Right lung (tissue), 5 donors: ENCODE data around the gene ZNF784. TPM values are rescaled to one million over a fixed set of nuclear protein-coding genes. Genes with fewer than 3 reads are reported as not detected.
"Not testable (repeated sequence)": the region's sequence is repeated elsewhere in the genome, so short reads cannot be mapped to it uniquely, and the experiment has no call there.

Source experiments
- DNase-seq, 2 donors: peaks; one replicate each; pipeline ENCODE4 v3.0.0-alpha.2; 2013
- polyA plus RNA-seq, 5 donors: library from polyadenylated mRNA; unstranded; fragments of 120-200 nt; gene quantifications; one replicate each; pipeline versions ENCODE4 v1.2.1 to v1.2.3, GENCODE V29; 2013; ENCODE audit warnings: inconsistent platforms in 1 of 5, low replicate concordance in 1 of 5; ENCODE audit not compliant: insufficient read length in 5 of 5, insufficient read depth in 1 of 5

The ZNF784 gene
- polyA plus RNA-seq, 5 donors, result 7.8 to 11.6 (median 8.8) TPM

DNA sequence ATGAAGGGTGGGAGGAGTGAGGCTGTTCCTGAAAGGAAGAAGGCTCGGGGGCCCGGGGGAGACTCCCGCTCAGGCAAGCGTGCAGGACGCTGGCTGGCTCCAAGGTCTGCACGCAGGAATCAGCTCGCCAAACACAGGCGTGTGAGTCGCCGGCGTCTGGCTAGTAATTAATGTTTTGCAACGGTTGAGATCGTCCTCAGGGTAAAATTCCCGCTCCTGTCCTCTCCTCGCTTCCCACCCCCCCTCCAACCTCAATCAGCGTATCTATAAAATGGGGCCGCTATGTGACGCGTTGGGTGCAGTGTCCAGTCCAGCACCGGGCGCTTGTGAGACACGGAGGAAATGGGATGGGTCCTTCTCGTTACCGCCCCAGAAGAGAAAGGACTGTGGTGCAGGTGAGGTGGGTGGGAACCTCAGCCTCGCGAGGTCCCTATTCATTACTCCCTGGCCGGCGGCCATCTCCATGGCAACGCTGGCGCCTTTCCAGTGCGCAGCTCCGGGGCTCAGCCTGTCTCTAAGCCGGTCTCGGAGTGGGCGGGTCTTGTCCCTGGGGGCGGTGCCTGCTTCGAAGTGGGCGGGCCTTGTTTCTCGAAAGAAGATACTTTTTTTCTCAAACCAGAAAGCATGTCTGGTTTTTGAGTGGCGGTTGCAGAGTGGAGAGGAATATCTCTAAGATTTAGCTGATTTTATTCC, 37.2 kb downstream of the ZNF784 start:
- DNase-seq, result peak; percentile 89

DNA sequence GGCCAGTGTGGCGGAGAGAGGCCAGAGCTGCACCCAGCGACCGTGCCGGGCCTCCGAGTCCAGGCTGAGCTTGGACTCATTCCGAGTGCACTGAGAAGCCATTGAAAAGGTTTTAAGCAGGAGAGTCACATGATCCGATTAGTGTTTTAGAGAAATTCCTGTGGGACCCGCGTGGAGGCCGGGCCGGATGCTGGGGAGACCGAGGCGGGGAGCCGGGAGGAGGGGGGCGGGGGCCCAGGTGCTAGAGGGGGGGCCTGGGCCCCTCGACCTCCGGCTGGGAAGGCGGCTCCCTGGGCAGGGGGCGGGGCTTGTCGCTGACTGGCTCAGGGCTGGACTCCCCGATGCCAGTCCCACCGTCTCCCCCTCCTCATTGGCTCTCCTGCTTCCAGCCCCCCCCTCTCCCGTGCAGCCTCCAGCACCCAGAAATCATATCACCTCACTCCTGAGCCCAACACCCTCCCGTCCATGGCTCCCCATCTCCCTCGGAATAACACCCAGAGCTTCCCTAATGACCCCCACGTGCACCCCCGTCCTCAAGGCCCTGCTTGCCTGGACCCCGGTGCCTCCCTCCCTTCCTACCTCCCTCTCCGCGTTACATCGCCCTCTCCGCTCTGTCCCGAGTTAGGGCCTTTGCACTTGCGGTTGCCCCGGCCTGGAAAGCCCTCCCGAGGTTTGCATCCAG, 38.6 kb downstream of the ZNF784 start:
- peak; percentile 73 to 80 for DNase-seq

DNA sequence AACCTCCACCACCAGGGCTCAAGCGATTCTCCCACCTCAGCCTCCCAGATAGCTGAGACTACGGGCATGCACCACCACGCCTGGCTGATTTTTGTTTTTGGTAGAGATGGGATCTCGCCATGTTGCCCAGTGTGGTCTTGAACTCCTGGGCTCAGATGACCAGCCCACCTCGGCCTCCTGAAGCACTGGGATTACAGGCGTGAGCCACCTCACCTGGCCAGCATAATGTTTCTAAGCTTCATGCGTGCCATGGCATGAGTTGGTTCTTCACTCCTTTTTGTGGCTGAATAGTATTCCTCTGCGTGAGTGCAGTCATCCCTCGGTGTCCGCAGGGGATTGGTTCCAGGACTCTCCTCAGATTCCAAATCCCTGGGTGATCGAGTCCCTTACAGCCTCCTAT, 39.5 kb downstream of the ZNF784 start:
- DNase-seq, result no peak

DNA sequence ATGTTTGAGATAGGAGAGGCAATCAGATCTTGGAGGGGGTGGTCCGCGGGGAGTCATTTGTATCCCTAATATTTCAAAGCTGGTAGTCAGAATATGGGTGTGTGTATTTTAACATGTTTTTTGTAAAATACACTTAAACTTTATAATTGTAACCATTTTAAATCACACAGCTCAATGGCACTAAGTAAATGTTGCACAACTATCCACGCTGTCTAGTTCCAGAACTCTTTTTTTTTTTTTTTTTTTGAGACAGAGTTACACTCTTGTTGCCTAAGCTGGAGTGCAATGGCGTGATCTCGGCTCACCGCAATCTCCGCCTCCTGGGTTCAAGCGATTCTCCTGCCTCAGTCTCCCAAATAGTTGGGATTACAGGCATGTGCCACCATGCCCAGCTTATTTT, 40.5 kb downstream of the ZNF784 start:
- not testable (repeated sequence) for DNase-seq

DNA sequence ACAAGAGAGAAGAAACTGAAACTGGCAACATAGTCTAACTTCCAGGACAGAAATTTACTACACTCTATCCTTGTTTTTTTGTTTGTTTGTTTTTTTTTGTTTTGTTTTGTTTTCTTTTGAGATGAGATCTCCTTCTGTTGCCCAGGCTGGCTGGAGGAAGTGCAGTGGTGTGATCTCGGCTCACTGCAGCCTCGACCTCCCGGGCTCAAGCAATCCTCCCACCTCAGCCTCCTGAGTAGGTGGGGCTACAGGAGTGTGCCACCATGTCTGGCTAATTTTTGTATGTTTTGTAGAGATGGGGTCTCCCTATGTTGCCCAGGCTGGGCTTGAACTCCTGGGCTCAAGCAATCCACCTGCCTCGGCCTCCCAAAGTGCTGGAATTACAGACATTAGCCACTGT, 42.1 kb downstream of the ZNF784 start:
- DNase-seq, result not testable (repeated sequence)

DNA sequence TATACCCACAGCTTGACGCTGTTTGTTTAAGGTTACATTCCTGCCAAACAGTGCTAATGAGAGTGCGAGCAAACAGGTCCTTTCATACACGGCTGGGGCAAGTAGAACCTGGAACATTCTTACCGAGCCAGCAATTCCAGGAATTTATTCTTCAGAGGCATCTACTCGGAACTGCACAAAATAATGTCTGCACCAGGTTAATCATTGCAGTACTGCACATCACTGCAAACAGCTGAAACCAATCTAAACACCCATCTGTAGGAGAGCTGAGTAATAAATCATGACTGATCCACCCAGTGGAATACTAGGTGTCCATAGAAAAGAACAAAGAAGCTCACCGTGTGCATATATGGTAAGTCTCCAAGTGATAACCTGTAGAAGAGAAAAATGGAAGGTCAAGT, 42.5 kb downstream of the ZNF784 start:
- no peak for DNase-seq

DNA sequence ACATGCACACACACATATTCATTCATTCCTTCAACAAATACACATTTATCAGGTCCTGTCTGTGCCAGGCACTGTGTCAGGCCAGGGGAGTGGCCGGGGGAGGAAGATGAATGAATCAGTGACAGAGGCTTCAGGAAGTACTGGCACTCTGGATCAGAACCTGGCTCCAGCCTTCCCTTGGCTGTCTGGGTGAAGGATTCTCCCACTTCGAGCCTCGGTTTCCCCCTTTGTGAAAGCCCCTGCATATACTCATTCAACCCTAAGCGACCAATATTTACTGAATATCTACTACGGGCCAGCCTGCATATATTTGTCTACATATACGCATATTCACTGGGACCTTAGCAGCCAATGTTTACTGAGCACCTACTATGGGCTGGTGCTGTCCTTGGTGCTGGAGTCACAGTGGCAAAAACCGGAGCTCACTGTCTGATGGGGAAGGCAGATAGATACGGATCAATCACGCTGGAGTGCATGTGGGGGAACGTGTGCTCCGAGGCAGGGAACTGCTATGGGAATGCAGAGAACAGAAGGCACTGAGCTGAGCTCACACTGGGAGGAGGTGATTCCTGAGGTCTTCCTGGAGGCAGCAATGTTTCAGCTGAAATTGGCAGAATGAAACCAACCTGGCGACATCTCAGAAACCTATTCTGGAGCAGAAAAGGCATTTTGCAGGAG, 43.1 kb downstream of the ZNF784 start:
- no peak for DNase-seq

DNA sequence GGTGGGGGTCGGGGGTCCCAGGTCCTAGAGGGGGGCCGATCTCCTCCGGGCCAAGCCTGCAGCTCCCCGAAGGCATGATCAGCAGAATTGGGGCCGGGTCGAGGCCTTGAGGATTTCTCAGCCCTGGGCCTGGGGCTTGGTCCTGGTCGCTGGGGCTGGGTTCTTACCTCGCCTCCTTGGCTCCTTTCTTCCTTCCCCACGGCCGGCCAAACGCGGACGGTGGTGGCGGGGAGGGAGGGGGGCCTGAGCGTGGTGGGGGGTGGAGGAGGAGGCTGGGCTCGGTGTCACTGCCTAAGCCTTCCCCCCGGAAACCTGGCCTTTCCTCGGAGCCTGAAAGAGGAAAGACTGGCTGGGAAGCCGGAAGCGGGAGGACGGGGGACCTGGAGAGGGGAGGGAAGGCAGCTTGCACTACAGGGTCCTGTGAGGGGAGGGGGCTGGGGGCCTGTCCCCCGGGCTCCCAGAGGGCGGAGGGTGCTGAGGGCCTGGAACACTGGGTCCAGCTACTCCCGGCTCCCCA, 43.7 kb downstream of the ZNF784 start, which contains the start of gene ZNF579:
Gene ZNF579 (minus strand): TSS at position 221 of the 517 bp plus-strand sequence. CDS start 1,209 bp downstream, outside the sequence.
- DNase-seq, result peak; percentile 80 to 84

DNA sequence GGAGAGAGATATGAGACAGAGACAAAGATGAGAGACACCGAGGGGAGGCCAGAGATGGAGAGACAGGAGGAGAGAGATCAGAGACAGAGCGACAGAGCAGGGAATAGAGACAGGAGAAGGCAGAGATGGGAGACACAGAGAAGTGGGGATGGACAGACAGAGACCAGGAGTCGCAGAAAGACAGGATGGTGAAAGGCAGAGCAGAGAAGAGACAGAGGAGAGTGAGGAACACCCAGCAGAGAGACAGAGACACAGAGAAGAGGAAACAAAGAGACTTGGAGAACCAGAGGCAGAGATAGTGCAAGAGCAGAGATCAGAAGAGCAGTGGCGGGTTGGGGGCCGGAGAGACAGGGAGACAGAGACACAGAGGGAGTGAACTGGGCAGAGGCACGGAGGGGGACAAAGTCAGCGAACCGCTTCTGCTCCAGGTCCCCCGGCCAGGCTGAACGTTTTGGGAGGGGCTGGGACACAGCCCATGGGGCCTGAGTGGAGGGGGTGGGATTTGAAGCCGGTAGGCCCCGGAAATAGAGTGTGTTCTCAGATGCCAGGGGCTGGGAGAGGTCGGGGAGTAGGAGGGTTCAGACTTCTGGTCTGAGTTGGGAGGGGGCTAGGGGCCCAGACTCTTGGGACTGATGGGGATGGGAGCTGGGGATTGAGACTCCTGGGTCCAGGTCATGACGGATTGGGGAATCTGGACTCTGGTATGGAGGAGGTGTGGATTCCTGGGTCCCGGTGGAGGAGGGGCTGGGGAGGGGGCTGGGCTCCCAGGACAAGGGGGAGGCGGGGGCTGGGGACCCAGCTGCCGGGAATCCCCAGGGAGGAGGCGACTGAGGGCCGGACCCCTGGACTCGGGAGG, 44.4 kb downstream of the ZNF784 start:
- no peak for DNase-seq

DNA sequence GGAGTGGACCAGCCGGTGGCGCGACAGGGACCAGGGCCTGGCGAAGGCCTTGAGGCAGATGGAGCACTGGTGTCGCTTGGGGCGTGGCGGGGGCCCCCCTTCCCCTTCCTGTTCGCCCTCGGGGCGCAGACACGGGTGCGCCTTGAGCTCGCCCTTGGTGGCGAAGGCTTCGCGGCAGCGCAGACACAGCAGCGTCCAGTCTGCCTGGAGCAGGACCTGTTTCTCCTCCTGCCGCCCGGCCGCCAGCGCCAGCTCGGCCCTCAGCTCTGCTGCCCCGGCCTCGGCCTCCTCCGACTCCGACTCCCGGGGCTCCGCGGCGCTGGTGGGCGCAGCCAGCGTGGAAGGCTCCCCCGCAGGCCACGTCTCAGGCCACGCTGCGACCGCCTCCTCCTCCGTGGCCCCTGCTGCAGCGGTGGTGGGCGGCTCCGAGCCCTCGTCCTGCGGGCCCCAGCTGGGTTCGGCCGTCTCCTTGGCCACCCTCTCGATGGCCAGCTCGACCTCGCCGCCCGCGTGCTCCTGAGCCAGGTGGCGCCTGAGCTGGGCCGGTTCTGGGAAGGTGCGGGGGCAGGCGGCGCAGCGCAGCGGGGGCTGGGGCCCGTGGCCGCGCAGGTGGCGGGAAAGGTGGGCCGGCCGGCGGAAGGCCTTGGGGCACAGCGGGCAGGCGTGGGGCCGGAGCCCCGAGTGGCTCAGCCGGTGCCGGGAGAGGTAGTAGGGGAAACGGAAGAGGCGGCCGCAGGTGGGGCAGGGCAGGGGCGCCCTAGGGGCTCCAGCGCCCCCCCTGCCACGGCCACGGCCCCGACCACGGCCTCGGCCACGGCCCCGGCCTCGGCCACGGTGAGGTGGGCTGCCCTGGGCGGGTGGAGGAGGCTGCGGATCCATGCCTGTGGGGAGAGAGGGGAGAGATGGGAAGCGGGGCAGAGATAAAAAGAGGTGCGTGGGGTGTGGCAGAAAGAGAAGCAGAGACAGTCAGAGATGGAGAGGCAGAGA, 45.3 kb downstream of the ZNF784 start:
- no peak for DNase-seq

DNA sequence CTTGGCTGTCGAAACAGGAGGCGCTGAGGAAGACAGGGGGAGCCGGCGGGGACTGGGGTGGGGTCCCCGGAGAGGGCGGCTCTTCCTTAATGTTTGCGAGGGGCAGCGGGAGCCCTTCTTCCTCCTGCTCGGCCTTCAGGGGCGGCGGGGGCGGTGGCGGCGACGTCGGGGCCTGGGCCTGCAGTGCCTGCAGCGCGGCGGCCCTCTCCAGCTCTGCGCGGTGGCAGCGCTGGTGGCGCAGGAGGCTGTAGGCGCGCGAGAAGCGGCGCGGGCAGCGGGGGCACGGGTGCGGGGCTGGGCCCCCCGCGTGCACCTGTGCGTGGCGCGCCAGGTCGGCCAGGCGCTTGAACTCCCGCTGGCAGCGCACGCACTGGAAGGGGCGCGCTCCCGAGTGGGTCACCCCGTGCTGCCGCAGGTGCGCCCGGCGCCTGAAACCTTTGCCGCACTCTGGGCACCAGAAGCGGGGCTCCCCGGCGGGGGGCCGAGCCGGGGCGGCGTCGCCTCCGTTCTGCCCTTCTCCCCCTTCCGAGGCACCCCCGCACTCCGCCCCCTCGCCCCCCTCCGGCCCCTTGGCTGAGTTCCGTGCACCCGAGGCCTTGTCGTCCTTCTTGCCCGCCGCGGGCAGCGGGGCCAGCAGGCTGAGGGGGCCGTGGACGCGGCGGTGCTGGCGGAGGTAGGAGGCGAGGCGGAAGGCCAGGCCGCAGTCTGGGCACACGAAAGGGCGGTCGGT, 46.2 kb downstream of the ZNF784 start:
- no peak for DNase-seq

DNA sequence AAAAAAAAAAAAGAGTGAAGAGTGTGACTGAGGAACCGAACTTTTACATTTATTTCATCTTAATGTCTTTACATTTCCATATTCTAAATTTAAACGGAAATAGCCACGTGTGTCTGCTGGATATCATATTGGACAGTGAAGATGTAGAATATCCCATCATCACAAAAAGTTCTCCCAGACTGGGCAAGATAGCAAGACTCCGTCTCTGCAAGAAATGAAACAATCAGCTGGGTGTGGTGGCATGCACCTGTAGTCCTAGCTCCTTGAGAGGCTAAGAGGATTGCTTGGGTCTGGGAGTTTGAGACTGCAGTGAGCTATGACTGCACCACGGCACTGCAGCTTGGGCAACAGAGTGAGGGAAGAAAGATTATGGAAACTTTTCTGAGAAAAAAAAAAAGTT, 47.6 kb downstream of the ZNF784 start:
- no peak for DNase-seq

DNA sequence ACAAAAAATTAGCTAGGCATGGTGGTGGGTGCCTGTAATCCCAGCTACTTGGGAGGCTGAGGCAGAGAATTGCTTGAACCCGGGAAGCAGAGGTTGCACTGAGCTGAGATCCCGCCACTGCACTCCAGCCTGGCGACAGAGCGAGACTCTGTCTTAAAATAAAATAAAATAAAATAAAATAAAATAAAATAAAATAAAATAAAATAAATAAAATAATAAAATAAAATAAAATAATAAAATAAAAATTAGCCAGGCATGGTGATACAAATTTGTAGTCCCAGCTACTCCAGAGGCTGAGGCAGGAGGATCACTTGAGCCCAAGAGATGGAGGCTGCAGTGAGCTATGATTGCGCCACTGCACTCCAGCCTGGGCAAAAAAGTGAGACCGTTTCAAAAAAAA, 50.4 kb downstream of the ZNF784 start:
- not testable (repeated sequence) for DNase-seq

Other genes with a start within 250 kb of the ZNF784 start
- 10 to 100 TPM in 2 of 5 donors, 1 to 10 TPM in 2, under 1 TPM in 1; 0.93 to 13.6 (median 6.6) TPM for gene TMEM190, start 247.7 kb downstream of the ZNF784 start, polyA plus RNA-seq
- gene TMEM238, start 240.3 kb downstream of the ZNF784 start, polyA plus RNA-seq, result 1 to 10 TPM in 2 of 5 donors, under 1 TPM in 3; 0.23 to 2.3 (median 0.77) TPM
- 1,000 to 10,000 TPM in 4 of 5 donors, 100 to 1,000 TPM in 1; 947 to 1,993 (median 1,238) TPM for gene RPL28, start 238.6 kb downstream of the ZNF784 start, polyA plus RNA-seq
- gene UBE2S, start 216.8 kb downstream of the ZNF784 start, polyA plus RNA-seq, result 10 to 100 TPM; 32.8 to 53.3 (median 35.3) TPM
- under 1 TPM; 0.16 to 0.23 (median 0.18) TPM for gene SHISA7, start 181.3 kb downstream of the ZNF784 start, polyA plus RNA-seq
- 10 to 100 TPM; 21.5 to 53.9 (median 25.7) TPM for gene ISOC2, start 162.9 kb downstream of the ZNF784 start, polyA plus RNA-seq
- not detected for gene C19orf85, start 159.8 kb downstream of the ZNF784 start, polyA plus RNA-seq
- 1 to 10 TPM; 2.0 to 7.0 (median 2.2) TPM for gene ZNF628, start 147.9 kb downstream of the ZNF784 start, polyA plus RNA-seq
- 10 to 100 TPM; 28.6 to 60.8 (median 42.3) TPM for gene NAT14, start 139.4 kb downstream of the ZNF784 start, polyA plus RNA-seq
- 10 to 100 TPM in 1 of 5 donors, 1 to 10 TPM in 4; 3.1 to 15.6 (median 8.8) TPM for gene SSC5D, start 136.1 kb downstream of the ZNF784 start, polyA plus RNA-seq
- gene SBK2, start 87.4 kb downstream of the ZNF784 start, polyA plus RNA-seq, result under 1 TPM in 1 of 5 donors, not detected in 4; 0.41 TPM
- 1 to 10 TPM in 1 of 5 donors, under 1 TPM in 4; 0.55 to 1.2 (median 0.73) TPM for gene SBK3, start 79.0 kb downstream of the ZNF784 start, polyA plus RNA-seq
- gene ZNF579, start 43.7 kb downstream of the ZNF784 start, polyA plus RNA-seq, result 10 to 100 TPM in 4 of 5 donors, 1 to 10 TPM in 1; 10.0 to 20.2 (median 13.7) TPM
- 10 to 100 TPM; 16.3 to 24.9 (median 19.1) TPM for gene FIZ1, start 25.0 kb downstream of the ZNF784 start, polyA plus RNA-seq
- 10 to 100 TPM in 1 of 5 donors, 1 to 10 TPM in 4; 6.0 to 11.8 (median 6.1) TPM for gene ZNF524, start 24.3 kb downstream of the ZNF784 start, polyA plus RNA-seq
- gene ZNF865, start 18.9 kb downstream of the ZNF784 start, polyA plus RNA-seq, result 10 to 100 TPM in 1 of 5 donors, 1 to 10 TPM in 4; 5.3 to 15.5 (median 7.9) TPM
- gene ZNF580, start 16.4 kb upstream of the ZNF784 start, polyA plus RNA-seq, result 10 to 100 TPM; 32.1 to 56.3 (median 38.3) TPM
- 10 to 100 TPM; 23.0 to 36.0 (median 29.5) TPM for gene ZNF581, start 19.1 kb upstream of the ZNF784 start, polyA plus RNA-seq
- gene CCDC106, start 23.6 kb upstream of the ZNF784 start, polyA plus RNA-seq, result 10 to 100 TPM; 11.2 to 19.3 (median 13.7) TPM
- gene U2AF2, start 30.5 kb upstream of the ZNF784 start, polyA plus RNA-seq, result 100 to 1,000 TPM; 137 to 222 (median 182) TPM
- 100 to 1,000 TPM in 1 of 5 donors, 10 to 100 TPM in 4; 57.6 to 140 (median 75.7) TPM for gene EPN1, start 50.7 kb upstream of the ZNF784 start, polyA plus RNA-seq
- under 1 TPM in 1 of 5 donors, not detected in 4; 0.06 TPM for gene NLRP9, start 113.8 kb upstream of the ZNF784 start, polyA plus RNA-seq
- under 1 TPM in 1 of 5 donors, not detected in 4; 0.14 TPM for gene RFPL4A, start 134.5 kb upstream of the ZNF784 start, polyA plus RNA-seq
- gene RFPL4AL1, start 144.6 kb upstream of the ZNF784 start, polyA plus RNA-seq, result not detected
- gene NLRP11, start 207.4 kb upstream of the ZNF784 start, polyA plus RNA-seq, result under 1 TPM in 2 of 5 donors, not detected in 3; 0.04 to 0.12 TPM
- not detected for gene NLRP4, start 212.0 kb upstream of the ZNF784 start, polyA plus RNA-seq